ENCODE measurements around the gene PLEKHG4B. TPM values are rescaled to one million over a fixed set of nuclear protein-coding genes. Genes with fewer than 3 reads are reported as not detected.

The PLEKHG4B gene
- total RNA-seq, 1 experiment from 2014 or later: 44.3 TPM

- Histone ChIP-seq H3K79me1 (ENCODE audit: insufficient read depth, low read depth, low read length, poor library complexity, severe bottlenecking) (no peaks in the 10 kb centered on the region), H2BK15ac (ENCODE audit: low read depth, low read length) (no peak overlapping the region), H4K8ac (replicated peaks; ENCODE audit: insufficient read length, low read depth, low read length) (no peak overlapping the region), H3K9me3 (ENCODE audit: control insufficient read depth, low read depth, low read length) (no peaks in the 10 kb centered on the region), H3K56ac (ENCODE audit: insufficient read length, low read depth, low read length) (no peak overlapping the region), H2AFZ (ENCODE audit: low read length) (no peak overlapping the region), H4K91ac (ENCODE audit: insufficient read length, low read depth, low read length) (no peak overlapping the region), H3K4me2 (ENCODE audit: insufficient read depth, insufficient read length, low read length) (no peak overlapping the region), H2BK20ac (ENCODE audit: low read depth, low read length, poor library complexity, severe bottlenecking) (no peak overlapping the region), H2AK5ac (ENCODE audit: insufficient read length, low read length) (no peak overlapping the region), H3K4me1 (ENCODE audit: insufficient read depth, low read length) (no peaks in the 10 kb centered on the region), H3K14ac (ENCODE audit: insufficient read depth, low read length) (no peak overlapping the region), H3K9ac (ENCODE audit: extremely low read depth, insufficient read length, low read length) (no peak overlapping the region), H3K18ac (ENCODE audit: insufficient read length, low read depth, low read length) (no peak overlapping the region), H3T11ph (ENCODE audit: low read length) (no peak overlapping the region), H2BK12ac (ENCODE audit: insufficient read length, low read depth, low read length) (no peak overlapping the region), H3K23me2 (ENCODE audit: insufficient read length, low read depth, low read length, poor library complexity, severe bottlenecking) (no peaks in the 10 kb centered on the region), H3K79me2 (ENCODE audit: insufficient read depth, low read length) (no peaks in the 10 kb centered on the region), H4K20me1 (ENCODE audit: control insufficient read depth, insufficient read depth, insufficient read length) (no peaks in the 10 kb centered on the region), H4K5ac (ENCODE audit: insufficient read length, low read depth, low read length) (no peak overlapping the region), H2BK120ac (ENCODE audit: low read depth, low read length, poor library complexity, severe bottlenecking) (no peak overlapping the region), H3K27me3 (ENCODE audit: insufficient read depth, low read length) (no peaks in the 10 kb centered on the region), H2BK5ac (ENCODE audit: insufficient read length, low read length) (no peak overlapping the region), H3K23ac (ENCODE audit: insufficient read length, low read depth, low read length) (no peak overlapping the region), H3K4ac (ENCODE audit: low read depth, low read length) (no peak overlapping the region), H3K27ac (ENCODE audit: insufficient read length, low read depth, low read length) (no peak overlapping the region)
- DNase-seq: no peak
- no peak for TF ChIP-seq CTCF (conservative IDR thresholded peaks at IDR 0.05)
- H3K4me1 Mint-ChIP-seq: peaks cover 0 to 4% of the 10 kb centered on the region in 2 experiments; a peak in 1 of 4 replicates
- H3K36me3 Mint-ChIP-seq (ENCODE audit: insufficient read depth in 1 of 3, low read depth in 3 of 3): no peaks in the 10 kb centered on the region
- no peaks in the 10 kb centered on the region for H3K9me3 Mint-ChIP-seq
- no peak overlapping the region for H3K27ac Mint-ChIP-seq
- WGBS (ENCODE audit: extremely low coverage, insufficient read length, low lambda C conversion rate): no CpG with 5 or more reads among the region's 15 CpGs
- peaks cover 8% of the 10 kb centered on the region for H3K27me3 Mint-ChIP-seq (ENCODE audit: low read depth)
- H3K4me3 Mint-ChIP-seq: no peak overlapping the region
Measured at GRCh38 chr5:194102-194501, 102.1 kb downstream of the PLEKHG4B start.

Data from H9 (cell line).